HG03139 (cell line): ENCODE measurements around the gene MTHFD1.
"Not testable (repeated sequence)": the region's sequence is repeated elsewhere in the genome, so short reads cannot be mapped to it uniquely, and the experiment has no call there.

Source experiments
- ATAC-seq: cut with Tn5 transposase; IDR thresholded peaks from one replicate; pipeline ENCODE4 v1.9.1; 2021; ENCODE audit not compliant: unreplicated experiment

Gene MTHFD1

DNA sequence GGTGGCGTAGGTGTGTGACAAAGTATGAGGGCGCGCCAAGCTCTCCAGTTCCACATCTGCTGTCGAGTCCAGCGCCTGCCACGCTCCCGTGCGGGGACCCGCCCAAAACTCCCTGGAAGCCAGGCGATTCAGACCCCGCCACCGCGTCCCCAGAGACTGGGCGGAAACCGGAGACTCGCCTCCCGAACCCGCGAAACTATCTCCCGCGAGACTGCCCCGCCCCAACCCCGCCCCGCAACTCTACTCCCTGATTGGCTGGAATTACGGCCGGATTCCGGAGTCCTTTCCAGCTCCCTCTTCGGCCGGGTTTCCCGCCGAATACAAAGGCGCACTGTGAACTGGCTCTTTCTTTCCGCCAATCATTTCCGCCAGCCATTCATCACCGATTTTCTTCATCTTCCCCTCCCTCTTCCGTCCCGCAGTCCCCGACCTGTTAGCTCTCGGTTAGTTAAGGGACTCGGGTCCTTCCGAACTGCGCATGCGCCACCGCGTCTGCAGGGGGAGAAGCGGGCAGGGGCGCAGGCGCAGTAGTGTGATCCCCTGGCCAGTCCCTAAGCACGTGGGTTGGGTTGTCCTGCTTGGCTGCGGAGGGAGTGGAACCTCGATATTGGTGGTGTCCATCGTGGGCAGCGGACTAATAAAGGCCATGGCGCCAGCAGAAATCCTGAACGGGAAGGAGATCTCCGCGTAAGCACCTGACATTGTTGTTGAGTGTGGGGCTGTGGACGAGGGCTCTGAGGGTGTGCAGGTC, at the start of gene MTHFD1:
MTHFD1 (plus strand) TSS at position 572 of the 751 bp plus-strand sequence; CDS start at position 647, 75 bp downstream.
- ATAC-seq = peak; percentile 72

GRCh38 chr14:64338616-64339316, 49.4 kb upstream of the MTHFD1 start:
- peak; percentile 88 for ATAC-seq

GRCh38 chr14:64340560-64341196, 47.5 kb upstream of the MTHFD1 start:
- no peak for ATAC-seq

- ATAC-seq = no peak
Measured at GRCh38 chr14:64347748-64348147, 40.4 kb upstream of the MTHFD1 start.

- ATAC-seq = no peak
Measured at GRCh38 chr14:64349741-64350490, 38.2 kb upstream of the MTHFD1 start.

DNA sequence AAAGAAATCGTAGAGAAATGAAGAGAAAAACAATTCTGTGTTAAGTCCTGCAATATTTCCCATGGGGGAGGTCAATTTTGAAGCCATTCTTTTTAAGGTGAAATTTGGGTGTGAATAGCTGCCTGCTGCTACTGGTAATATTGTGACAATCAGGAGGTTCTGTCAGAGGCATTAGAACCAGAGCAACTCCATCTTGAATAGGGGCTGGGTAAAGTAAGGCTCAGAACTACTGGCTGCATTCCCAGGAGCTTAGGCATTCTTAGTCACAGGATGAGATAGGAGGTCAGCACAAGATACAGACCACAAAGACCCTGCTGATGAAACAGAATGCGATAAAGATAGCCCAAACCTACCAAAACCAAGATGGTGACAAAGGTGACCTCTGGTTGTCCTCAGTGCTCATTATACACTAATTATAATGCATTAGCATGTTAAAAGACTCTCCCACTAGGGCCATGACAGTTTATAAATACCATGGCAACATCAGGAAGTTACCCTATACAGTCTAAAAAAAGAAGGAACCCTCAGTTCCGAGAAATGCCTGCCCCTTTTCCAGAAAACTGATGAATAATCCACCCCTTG, 24.8 kb upstream of the MTHFD1 start:
- no peak for ATAC-seq

DNA sequence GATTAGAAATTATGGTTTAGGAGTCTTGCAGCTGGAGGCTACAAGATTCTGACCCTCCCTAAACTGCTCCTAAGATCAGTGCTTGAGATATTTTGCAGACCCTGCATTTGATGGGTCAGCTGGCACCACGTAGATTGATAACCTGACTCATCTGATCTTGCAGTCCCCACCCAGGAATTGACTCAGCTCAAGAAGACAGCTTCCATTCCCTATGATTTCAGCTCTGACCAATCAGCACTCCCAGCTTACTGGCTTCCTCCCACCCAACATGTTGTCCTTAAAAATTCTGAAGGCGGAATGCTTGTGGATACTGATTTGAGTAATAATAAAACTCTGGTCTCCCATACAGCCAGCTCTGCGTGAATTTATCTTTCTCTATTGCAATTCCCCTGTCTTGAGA, 23.2 kb upstream of the MTHFD1 start:
- no peak for ATAC-seq

GRCh38 chr14:64365358-64365889, 22.7 kb upstream of the MTHFD1 start:
- not testable (repeated sequence) for ATAC-seq

GRCh38 chr14:64369201-64369600, 19.0 kb upstream of the MTHFD1 start:
- ATAC-seq = no peak

DNA sequence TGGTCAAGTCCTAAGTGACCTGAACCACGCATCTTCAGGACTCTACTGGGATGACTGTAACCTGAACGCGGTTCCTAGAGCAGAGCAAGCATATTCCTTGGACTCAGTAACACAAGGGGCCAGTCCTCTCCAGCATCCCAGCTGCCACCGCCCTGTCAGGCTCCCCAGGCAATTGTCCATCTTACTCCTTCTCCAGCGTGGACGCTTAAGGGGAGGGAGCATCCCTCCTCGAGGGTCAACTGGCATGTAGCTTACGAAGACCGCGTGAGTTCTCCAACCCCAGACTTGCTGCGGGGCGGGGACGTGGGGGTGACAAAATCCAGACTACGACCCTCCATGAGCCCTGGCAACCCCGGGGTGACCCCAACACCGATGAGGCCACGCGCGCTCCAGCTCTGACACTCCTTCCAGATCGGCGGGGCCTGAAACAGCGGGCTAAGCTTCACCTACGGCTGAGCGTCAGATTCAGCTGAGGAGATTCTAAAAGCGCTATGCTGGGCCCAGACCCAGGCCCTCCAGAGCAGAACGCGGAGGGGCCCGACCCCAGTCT, 846 bp upstream of the MTHFD1 start:
- peak; percentile 21 for ATAC-seq

DNA sequence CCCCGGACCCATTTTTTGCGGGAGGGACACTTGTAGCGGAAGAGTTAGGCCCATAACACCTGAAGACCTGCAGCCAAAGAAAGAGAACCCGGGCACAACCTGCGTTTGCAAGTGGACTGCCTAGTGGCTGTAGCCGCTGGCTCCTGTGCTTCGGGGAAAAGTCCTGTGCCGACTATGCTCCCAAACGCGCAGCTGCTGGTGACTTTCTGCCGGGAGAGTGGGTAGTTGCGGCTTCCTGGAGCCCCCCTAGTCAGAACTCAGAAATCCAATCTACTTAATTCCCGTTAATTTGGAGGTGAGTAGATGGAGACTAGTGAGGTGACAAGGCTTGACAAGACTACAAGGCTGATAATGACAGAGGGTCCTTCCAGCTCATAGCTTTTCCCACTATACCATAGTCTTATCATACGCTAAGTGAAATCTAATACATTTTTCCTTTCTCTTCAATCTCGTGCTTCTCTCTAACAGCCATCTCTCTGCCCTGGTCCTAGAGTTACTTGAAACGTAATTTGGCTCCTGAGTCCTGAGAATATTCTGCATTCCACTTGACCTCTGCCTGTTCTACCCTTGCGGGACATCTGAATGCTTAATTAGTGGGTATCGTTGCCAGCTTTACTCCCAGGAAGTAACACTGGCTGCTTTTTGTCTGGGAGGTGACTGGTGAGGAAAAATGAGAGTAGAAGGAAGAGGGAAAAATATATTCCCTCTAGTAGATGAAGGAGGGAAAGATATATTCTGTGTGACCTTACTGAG, 556 bp downstream of the MTHFD1 start:
- no peak for ATAC-seq

DNA sequence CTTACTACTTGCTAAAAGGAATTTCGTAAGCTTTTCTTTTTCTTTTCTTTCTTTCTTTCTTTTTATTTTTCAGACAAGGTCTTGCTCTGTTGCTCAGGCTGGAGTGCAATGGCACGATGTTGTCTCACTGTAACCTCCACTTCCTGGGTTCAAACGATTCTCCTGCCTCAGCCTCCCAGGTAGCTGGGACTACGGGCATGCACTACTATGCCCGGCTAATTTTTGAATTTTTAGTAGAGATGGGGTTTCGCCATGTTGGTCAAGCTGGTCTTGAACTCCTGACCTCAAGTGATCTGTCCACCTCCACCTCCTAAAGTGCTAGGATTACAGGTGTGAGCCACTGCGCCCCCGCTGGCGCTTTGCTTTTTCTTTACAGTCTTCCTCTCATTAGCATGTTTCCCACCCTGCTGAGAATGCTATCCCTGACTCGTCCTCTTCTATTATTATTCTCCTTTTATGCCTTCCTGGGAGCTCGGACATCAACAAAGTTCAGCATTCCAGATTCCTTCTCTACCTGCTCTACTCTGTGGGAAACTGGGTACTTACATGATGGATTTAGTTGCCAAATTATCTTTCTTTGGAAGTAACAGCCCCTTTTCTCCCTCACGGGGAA, 3.1 kb downstream of the MTHFD1 start:
- ATAC-seq = no peak

DNA sequence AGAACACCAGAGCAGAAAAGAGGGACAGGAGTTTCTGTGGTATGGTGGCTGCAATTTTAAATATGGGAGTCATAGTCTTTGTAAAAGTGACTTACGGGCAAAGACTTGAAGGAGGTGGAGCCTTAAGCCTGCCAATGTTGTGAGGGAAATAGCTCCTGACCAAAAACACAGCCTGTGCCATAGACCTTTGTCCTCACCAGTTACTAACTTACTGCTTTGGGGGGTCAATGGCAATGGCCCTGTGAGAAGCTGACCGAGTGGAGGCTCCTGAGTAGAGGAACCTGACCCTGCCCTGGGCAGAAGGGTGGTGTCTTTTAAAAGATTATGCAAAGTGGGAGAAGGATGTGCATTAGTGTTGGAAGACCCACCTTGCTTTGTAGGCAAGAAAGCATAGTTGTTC, 3.8 kb downstream of the MTHFD1 start:
- ATAC-seq = no peak

DNA sequence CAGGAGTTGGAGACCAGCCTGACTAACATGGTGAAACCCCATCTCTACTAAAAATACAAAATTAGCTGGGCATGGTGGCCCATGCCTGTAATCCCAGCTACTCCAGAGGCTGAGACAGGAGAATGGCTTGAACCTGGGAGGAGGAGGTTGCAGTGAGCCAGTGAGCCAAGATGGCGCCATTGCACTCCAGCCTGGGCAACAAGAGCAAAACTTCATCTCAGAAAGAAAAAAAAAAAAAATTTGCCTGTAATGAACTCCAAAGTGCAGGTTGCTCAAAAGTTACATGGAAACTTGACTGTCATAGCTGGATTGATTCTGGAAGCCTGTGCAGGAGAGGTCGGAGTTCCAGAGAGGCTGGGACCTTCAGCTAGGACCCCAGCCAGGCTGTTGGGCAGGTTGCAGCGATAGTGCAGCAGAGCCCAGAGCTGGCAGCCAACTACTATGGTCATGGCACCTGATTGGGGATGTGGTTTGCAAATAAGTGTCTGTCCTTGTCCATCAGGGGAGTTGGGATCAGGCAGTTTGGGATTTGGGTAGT, 5.1 kb downstream of the MTHFD1 start:
- ATAC-seq = not testable (repeated sequence)

- ATAC-seq = no peak
Measured at GRCh38 chr14:64394423-64394822, 6.3 kb downstream of the MTHFD1 start.

DNA sequence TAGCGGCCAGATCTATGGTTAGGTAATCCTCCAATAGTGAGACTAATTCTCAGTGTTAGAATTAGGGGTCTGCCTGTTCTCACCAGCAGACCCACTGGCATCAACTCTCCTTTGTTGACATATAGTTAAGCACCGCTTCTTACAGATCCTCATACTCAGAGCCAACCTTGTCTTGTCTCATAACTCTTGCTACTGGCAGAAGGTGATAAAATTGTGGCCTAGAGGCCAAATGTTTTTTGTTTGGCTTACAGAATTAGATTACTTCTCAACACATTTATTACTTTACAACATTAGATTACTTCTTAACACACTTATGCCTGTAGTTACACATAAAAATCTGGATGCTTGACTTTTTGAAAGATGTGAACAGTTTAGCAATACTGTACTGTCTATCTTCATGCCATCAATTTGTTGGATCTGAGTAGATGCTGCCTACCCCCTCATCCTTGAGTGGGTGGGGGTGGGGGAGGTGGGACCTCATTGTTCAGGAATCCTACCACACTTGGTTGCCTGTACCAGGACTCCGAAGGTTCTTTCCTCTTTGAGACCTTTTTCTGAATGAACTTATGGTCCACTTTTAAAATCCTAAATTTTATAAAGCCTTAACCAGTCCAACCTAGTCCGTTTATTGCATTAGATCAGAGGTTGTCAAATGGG, 7.0 kb downstream of the MTHFD1 start:
- no peak for ATAC-seq

DNA sequence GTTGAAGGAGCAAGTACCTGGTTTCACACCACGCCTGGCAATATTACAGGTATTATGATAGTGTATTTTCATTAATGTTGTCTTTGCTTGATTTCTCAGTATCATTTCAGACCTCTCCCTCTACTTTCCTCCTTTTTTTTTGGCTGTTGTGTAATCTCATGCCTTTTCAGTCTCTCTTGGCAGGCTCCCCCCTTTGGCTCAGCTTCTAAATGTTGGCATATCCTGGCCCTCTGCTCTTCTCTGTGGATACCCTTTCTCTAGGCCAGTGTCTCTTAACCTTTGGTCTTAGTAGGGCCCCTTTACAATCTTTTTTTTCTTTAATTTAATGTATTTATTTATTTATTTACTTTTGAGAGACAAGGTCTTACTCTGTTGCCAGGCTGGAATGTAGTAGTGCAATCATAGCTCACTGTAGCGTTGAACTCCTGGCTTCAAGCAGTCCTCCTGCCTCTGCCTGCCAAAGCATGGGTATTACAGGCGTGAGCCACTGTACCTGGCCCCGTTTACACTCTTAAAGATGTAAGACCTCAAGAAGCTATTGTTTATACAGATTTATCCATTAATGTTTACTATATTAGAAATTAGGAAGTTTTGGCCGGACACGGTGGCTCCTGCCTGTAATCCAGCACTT, 12.8 kb downstream of the MTHFD1 start:
- no peak for ATAC-seq

GRCh38 chr14:64401949-64402348, 13.8 kb downstream of the MTHFD1 start:
- ATAC-seq = no peak
